Measurements from ENCODE around the gene SIRT7. TPM values are rescaled to one million over a fixed set of nuclear protein-coding genes. Genes with fewer than 3 reads are reported as not detected.

The SIRT7 gene
- total RNA-seq, 1 experiment from 2014 or later, result 51.6 TPM

DNA sequence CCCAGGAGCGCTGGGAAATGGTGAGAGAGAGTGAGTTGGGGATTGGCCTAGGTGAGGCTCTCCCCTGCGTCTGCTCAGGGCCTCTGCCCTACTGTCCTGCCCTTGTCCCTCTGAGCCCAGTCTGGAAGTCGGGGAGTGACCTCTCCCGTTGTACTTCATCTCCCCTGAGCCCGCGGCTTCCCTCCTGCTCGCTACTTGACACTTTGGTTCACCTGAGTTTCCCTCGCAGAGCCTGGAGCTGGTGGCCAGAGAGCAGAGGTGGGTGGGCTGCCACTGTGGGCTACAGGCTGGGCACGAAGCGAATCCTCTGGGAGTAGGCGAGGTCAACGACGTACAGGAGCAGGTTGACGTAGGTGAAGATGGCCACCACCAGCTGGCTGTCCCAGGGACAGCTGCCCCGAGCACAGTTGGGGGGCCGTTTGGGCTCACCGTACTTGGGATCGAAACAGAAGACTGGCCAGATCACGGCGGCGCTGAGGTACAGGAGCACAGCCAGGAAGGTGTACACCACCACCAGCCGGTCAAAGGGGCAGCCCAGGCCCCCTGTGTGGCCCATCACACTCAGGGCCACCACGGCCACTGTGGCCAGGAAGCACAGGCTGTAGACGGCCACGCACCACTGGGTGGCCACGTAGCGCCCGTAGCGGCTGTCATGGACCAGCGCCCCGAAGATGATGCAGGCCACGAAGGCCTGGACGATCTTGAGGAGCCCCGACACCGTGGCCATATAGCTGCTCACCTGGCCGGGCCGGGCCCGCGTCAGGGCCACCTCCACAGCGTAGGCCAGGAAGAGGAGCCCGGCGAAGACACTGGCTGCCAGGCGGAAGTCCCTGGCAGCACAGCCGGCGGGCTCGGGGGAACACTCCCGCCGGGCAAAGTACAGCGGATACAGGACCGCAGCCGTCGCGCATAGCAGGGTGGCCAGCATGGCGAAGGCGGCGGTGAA lies 22.8 kb upstream of the SIRT7 start:
- Histone ChIP-seq H3K36me3 (ENCODE audit: low read depth, low read length) (no peaks in the 10 kb centered on the region), H3K79me2 (ENCODE audit: low read length) (peaks cover 11% of the 10 kb centered on the region), H3K4me1 (ENCODE audit: insufficient read depth, low read length) (peaks cover 8% of the 10 kb centered on the region), H3F3A (ENCODE audit: low read length, unreplicated experiment) (no peaks in the 10 kb centered on the region), H3K27me3 (ENCODE audit: low read length) (no peaks in the 10 kb centered on the region), H3K4me3 (ENCODE audit: low read length) (no peak overlapping the region), H3K9ac (ENCODE audit: low read length) (no peak overlapping the region), H3K4me2 (ENCODE audit: low read length) (no peak overlapping the region), H3K9me3 (ENCODE audit: low read length) (no peaks in the 10 kb centered on the region), H3K27ac (ENCODE audit: low read length) (no peak overlapping the region), H3K9me2 (replicated peaks; ENCODE audit: low read length) (no peaks in the 10 kb centered on the region), H2AFZ (ENCODE audit: low read length) (no peak overlapping the region), H4K20me1 (ENCODE audit: low read length) (no peaks in the 10 kb centered on the region)
- intact Hi-C loops (cut with micrococcal nuclease), result no loop called here
- CTCF ChIA-PET, result no interaction called here
- TF ChIP-seq, protein P1, sequence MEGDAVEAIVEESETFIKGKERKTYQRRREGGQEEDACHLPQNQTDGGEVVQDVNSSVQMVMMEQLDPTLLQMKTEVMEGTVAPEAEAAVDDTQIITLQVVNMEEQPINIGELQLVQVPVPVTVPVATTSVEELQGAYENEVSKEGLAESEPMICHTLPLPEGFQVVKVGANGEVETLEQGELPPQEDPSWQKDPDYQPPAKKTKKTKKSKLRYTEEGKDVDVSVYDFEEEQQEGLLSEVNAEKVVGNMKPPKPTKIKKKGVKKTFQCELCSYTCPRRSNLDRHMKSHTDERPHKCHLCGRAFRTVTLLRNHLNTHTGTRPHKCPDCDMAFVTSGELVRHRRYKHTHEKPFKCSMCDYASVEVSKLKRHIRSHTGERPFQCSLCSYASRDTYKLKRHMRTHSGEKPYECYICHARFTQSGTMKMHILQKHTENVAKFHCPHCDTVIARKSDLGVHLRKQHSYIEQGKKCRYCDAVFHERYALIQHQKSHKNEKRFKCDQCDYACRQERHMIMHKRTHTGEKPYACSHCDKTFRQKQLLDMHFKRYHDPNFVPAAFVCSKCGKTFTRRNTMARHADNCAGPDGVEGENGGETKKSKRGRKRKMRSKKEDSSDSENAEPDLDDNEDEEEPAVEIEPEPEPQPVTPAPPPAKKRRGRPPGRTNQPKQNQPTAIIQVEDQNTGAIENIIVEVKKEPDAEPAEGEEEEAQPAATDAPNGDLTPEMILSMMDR (conservative IDR thresholded peaks at IDR 0.05; ENCODE audit: low read depth, low read length), result no peak
- TF ChIP-seq EZH2 (IDR thresholded peaks at IDR 0.05; ENCODE audit: low read length, unreplicated experiment) (no peak), EZH2phosphoT487 (IDR thresholded peaks at IDR 0.05; ENCODE audit: borderline replicate concordance, low read length) (no peak)
- ATAC-seq (no peak), DNase-seq (no peak)
- BruUV-seq (replicated peaks), result no TSS peak
- POLR2A ChIA-PET (ENCODE audit: unreplicated experiment), result no interaction called here

DNA sequence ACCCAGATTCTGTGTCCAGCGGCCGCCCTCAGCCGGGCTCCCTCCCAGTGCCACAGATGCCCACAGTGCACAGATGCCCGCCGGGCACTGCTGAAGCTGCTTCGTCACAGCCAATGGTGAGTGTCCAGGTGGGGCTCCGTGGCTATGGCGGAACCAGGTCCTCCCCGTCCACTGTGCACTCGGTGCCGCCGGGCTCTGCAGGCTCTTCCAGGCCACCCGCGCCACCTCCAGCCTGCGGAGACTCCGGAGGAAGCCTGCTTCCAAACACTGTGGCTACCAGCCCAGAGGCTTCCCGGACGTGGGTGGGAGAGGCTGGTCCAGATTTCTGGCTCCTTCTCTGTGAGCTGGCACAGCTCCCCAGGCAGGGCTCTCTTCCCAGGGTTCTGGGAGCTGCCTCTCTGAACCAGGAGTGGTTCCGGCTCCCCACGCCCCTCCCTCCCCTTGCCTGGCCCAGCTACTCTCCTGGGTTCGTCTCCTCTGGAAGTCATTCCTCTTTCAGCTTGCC lies 22.0 kb upstream of the SIRT7 start:
- ATAC-seq, result no peak
- CTCF ChIA-PET, result no interaction called here
- intact Hi-C loops (cut with micrococcal nuclease), result no loop called here

More for the DNA sequence above, 22.0 kb upstream of the SIRT7 start:
- Histone ChIP-seq H3K9me3 (ENCODE audit: low read length) (no peaks in the 10 kb centered on the region), H3K4me3 (ENCODE audit: low read length) (no peak overlapping the region), H3K4me1 (ENCODE audit: insufficient read depth, low read length) (peaks cover 10% of the 10 kb centered on the region), H3F3A (ENCODE audit: low read length, unreplicated experiment) (no peaks in the 10 kb centered on the region), H3K27ac (ENCODE audit: low read length) (no peak overlapping the region), H3K9me2 (replicated peaks; ENCODE audit: low read length) (no peaks in the 10 kb centered on the region), H2AFZ (ENCODE audit: low read length) (no peak overlapping the region), H3K4me2 (ENCODE audit: low read length) (no peak overlapping the region), H4K20me1 (ENCODE audit: low read length) (no peaks in the 10 kb centered on the region), H3K36me3 (ENCODE audit: low read depth, low read length) (no peaks in the 10 kb centered on the region), H3K9ac (ENCODE audit: low read length) (no peak overlapping the region), H3K79me2 (ENCODE audit: low read length) (peaks cover 19% of the 10 kb centered on the region), H3K27me3 (ENCODE audit: low read length) (no peaks in the 10 kb centered on the region)
- TF ChIP-seq EZH2phosphoT487 (IDR thresholded peaks at IDR 0.05; ENCODE audit: borderline replicate concordance, low read length) (no peak), EZH2 (IDR thresholded peaks at IDR 0.05; ENCODE audit: low read length, unreplicated experiment) (no peak)
- TF ChIP-seq, protein P1 (conservative IDR thresholded peaks at IDR 0.05; ENCODE audit: low read depth, low read length), result no peak
- POLR2A ChIA-PET (ENCODE audit: unreplicated experiment), result no interaction called here
- BruUV-seq (replicated peaks), result no TSS peak
- DNase-seq, result no peak

Measured in PC-3 (cell line).